Hematopoietic multipotent progenitor cell treated with erythropoietin and hydrocortisone succinate and interleukin-3 and kit ligand, for 15 days (in vitro differentiated cells): ENCODE data around the gene RBM39.
A peak's percentile ranks its signal among the peaks of the same experiment; 100 is the strongest.
"Not testable (repeated sequence)": the region's sequence is repeated elsewhere in the genome, so short reads cannot be mapped to it uniquely, and the experiment has no call there.

ENCODE experiments used
- DNase-seq: peaks from one replicate; pipeline ENCODE4 v3.0.0-alpha.2; 2015; ENCODE audit warnings: low spot score

Gene RBM39

GRCh38 chr20:35750611-35751010 is 8.6 kb upstream of the RBM39 start:
- DNase-seq, result no peak

GRCh38 chr20:35744492-35744841 is 2.4 kb upstream of the RBM39 start:
- not testable (repeated sequence) for DNase-seq

- peak; percentile 58 for DNase-seq
These were observed 1.8 kb upstream of the RBM39 start for GRCh38 chr20:35743693-35744491.

GRCh38 chr20:35742741-35743523 is 872 bp upstream of the RBM39 start:
- peak; percentile 45 for DNase-seq

- DNase-seq, result peak; percentile 46
These were observed 2.5 kb downstream of the RBM39 start for GRCh38 chr20:35739294-35740163.

- no peak for DNase-seq
These were observed 3.5 kb downstream of the RBM39 start for GRCh38 chr20:35738410-35739179.

GRCh38 chr20:35737865-35738333 is 4.2 kb downstream of the RBM39 start:
- DNase-seq, result no peak

- no peak for DNase-seq
These were observed 6.1 kb downstream of the RBM39 start for GRCh38 chr20:35735826-35736470.

- DNase-seq, result peak; percentile 3
These were observed 7.0 kb downstream of the RBM39 start for GRCh38 chr20:35734777-35735649.

GRCh38 chr20:35734374-35734773 is 7.7 kb downstream of the RBM39 start:
- DNase-seq, result no peak

GRCh38 chr20:35732644-35732982 is 9.4 kb downstream of the RBM39 start:
- peak; percentile 2 for DNase-seq

- no peak for DNase-seq
These were observed 10.0 kb downstream of the RBM39 start for GRCh38 chr20:35731862-35732643.

- peak; percentile 2 for DNase-seq
These were observed 10.6 kb downstream of the RBM39 start for GRCh38 chr20:35731469-35731788.

- no peak for DNase-seq
These were observed 11.2 kb downstream of the RBM39 start for GRCh38 chr20:35730583-35731468.

GRCh38 chr20:35729836-35730582 is 12.1 kb downstream of the RBM39 start:
- DNase-seq, result no peak

- no peak for DNase-seq
These were observed 12.7 kb downstream of the RBM39 start for GRCh38 chr20:35729283-35729807.
